Nephron (organoid): ENCODE data around the gene RHOBTB1.
A peak's percentile ranks its signal among the peaks of the same experiment; 100 is the strongest.

Experiments
- H3K27ac Mint-ChIP-seq, 3 experiments: 2 replicates each; pipeline ENCODE4 v1.8.0; 2020; ENCODE audit warnings: mixed read lengths in 3 of 3, mild to moderate bottlenecking in 2 of 3, moderate library complexity in 1 of 3
- H3K27me3 Mint-ChIP-seq: 2 replicates; pipeline ENCODE4 v1.8.0; 2021; ENCODE audit warnings: low read depth, mild to moderate bottlenecking, moderate library complexity, mixed read lengths
- H3K36me3 Mint-ChIP-seq: 2 replicates; pipeline ENCODE4 v1.8.0; 2020; ENCODE audit warnings: low read depth, mixed read lengths
- H3K4me1 Mint-ChIP-seq: 2 replicates; pipeline ENCODE4 v1.8.0; 2020; ENCODE audit warnings: mixed read lengths
- H3K4me3 Mint-ChIP-seq, 3 experiments: 2 replicates each; pipeline ENCODE4 v1.8.0; 2020; ENCODE audit warnings: mild to moderate bottlenecking in 3 of 3, mixed read lengths in 3 of 3, moderate library complexity in 2 of 3
- H3K9me3 Mint-ChIP-seq: 2 replicates; pipeline ENCODE4 v1.8.0; 2020; ENCODE audit warnings: mixed read lengths
- TF ChIP-seq, protein P1 (sequence below), 3 experiments: fragments of 200-600 bp; sonication (generic); IDR thresholded peaks; one replicate each; pipeline ENCODE4 v1.5.0; 2021; ENCODE audit warnings: antibody characterized with exemption in 3 of 3; ENCODE audit not compliant: unreplicated experiment in 3 of 3

The RHOBTB1 gene

DNA sequence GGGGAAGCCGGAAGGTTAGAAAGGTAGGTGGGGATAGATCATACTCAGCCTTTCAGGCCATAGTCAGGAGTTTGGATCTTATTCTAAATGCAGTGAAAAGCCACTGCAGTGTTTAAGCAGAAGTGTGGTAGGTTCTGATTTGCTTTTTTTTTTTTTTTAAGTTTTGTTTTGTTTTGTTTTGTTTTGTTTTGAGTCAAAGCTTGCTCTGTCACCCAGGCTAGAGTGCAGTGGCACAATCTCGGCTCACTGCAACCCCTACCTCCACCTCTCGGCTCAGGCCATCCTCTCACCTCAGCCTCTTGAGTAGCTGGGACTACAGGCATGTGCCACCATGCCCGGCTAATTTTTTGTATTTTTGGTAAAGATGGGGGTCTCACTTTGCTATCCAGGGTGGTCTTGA is 23.5 kb downstream of the RHOBTB1 start:
- Mint-ChIP-seq H3K27ac (no peak overlapping the region), H3K4me1 (peaks cover 11% of the 10 kb centered on the region)
- TF ChIP-seq, protein P1, sequence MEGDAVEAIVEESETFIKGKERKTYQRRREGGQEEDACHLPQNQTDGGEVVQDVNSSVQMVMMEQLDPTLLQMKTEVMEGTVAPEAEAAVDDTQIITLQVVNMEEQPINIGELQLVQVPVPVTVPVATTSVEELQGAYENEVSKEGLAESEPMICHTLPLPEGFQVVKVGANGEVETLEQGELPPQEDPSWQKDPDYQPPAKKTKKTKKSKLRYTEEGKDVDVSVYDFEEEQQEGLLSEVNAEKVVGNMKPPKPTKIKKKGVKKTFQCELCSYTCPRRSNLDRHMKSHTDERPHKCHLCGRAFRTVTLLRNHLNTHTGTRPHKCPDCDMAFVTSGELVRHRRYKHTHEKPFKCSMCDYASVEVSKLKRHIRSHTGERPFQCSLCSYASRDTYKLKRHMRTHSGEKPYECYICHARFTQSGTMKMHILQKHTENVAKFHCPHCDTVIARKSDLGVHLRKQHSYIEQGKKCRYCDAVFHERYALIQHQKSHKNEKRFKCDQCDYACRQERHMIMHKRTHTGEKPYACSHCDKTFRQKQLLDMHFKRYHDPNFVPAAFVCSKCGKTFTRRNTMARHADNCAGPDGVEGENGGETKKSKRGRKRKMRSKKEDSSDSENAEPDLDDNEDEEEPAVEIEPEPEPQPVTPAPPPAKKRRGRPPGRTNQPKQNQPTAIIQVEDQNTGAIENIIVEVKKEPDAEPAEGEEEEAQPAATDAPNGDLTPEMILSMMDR (IDR thresholded peaks at IDR 0.05; ENCODE audit: unreplicated experiment in 3 of 3) = no peak

DNA sequence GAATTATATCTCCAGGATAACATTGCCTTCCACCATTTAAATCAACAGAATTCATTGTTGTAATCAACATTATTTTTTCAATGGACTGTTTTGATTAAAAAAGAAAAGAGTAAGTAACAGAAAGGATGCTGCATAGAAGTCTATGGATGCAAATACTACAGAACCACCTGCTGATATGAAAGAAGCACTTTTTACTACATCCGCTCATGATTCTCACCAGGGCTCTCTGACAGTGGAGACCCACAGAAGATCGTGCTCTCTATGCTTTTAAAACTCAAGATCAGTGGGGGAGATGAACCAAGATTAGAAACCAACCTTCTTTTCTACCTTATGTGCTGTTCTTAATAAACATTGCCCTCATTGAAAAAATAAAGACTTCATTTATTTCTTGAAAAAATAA is 24.4 kb downstream of the RHOBTB1 start:
- Mint-ChIP-seq H3K4me1 (peaks cover 20% of the 10 kb centered on the region), H3K27ac (peak overlapping the region in 1 of 3 experiments; percentile 12), H3K9me3 (peaks cover 9% of the 10 kb centered on the region), H3K36me3 (peaks cover 83% of the 10 kb centered on the region), H3K27me3 (no peaks in the 10 kb centered on the region), H3K4me3 (no peak overlapping the region)
- TF ChIP-seq, protein P1 (IDR thresholded peaks at IDR 0.05; ENCODE audit: unreplicated experiment in 3 of 3) = no peak

More for the DNA sequence above, 23.5 kb downstream of the RHOBTB1 start:
- Mint-ChIP-seq H3K4me3 (no peak overlapping the region), H3K27me3 (no peaks in the 10 kb centered on the region), H3K9me3 (peaks cover 9% of the 10 kb centered on the region), H3K36me3 (peaks cover 83% of the 10 kb centered on the region)

DNA sequence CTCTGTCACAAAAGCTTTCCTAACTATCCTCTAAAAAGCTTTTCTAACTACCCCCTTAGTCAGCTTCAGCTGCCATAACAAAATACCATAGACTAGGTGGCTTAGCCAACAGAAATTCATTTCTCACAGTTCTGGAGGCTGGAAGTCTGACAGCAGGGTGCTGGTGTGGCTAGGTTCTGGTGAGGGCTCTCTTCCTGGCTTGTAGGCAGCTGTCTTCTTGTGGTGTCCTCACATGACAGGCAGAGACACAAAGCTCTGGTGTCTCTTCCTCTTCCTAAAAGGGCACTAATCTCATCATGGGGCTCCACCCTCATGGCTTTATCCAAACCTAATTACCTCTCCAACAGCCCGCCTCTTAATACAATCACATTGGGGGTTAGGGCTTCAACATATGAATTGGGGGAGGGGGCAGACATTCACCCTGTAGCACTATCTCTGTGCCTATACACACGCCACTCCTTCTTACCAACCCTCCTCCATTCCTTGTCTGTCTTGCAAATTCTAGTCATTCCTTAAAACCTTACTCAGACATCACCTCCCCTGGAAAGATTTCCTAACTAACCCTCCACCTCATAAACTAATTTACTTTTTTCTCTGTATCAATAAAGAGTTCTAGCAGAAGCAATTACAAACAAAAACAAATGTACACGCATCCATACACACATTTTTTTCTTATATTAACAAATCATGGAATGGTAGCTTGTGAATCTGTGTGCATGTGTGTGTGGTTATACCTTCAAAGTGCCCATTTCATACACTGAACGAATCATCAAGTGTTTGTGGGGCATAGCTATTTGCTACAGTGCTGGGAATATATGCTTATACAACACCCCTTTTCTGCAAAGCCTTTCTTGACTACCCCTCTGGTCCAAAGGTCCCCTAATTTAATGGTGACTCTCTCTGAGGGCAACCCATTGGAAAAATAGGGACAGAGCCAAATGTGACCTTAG is 26.4 kb downstream of the RHOBTB1 start:
- TF ChIP-seq, protein P1 (IDR thresholded peaks at IDR 0.05; ENCODE audit: unreplicated experiment in 3 of 3) = no peak
- no peak overlapping the region for H3K4me3 Mint-ChIP-seq
- H3K27ac Mint-ChIP-seq = no peak overlapping the region

DNA sequence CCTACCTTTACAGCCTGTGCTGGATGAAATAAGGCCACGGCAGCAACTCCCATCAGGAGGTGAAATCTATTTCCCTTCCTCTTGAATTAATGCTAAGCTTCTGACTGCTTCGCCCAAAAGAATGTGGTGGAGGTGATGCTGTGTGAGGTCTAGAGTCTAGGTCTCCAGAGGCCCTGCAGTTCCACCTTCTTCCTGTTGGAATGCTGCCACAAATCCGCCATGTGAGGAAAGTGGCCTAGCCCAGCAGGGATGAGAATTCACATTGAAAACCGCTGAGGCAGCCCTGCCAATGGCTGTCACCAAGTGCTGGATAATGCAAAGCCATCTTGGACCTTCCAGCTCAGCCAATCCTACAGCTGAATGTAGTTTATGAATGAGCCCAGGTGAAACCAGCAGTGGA is 28.0 kb downstream of the RHOBTB1 start:
- peak overlapping the region; percentile 19 to 60 (median 34) for H3K27ac Mint-ChIP-seq
- H3K27me3 Mint-ChIP-seq = no peaks in the 10 kb centered on the region
- peaks cover 6% of the 10 kb centered on the region for H3K9me3 Mint-ChIP-seq
- H3K4me3 Mint-ChIP-seq = no peak overlapping the region
- H3K36me3 Mint-ChIP-seq = peaks cover 74% of the 10 kb centered on the region
- TF ChIP-seq, protein P1 (IDR thresholded peaks at IDR 0.05; ENCODE audit: unreplicated experiment in 3 of 3) = no peak
- peaks cover 25% of the 10 kb centered on the region for H3K4me1 Mint-ChIP-seq

More for the DNA sequence above, 26.4 kb downstream of the RHOBTB1 start:
- H3K9me3 Mint-ChIP-seq = peaks cover 6% of the 10 kb centered on the region
- no peaks in the 10 kb centered on the region for H3K27me3 Mint-ChIP-seq
- H3K36me3 Mint-ChIP-seq = peaks cover 78% of the 10 kb centered on the region
- peaks cover 32% of the 10 kb centered on the region for H3K4me1 Mint-ChIP-seq

DNA sequence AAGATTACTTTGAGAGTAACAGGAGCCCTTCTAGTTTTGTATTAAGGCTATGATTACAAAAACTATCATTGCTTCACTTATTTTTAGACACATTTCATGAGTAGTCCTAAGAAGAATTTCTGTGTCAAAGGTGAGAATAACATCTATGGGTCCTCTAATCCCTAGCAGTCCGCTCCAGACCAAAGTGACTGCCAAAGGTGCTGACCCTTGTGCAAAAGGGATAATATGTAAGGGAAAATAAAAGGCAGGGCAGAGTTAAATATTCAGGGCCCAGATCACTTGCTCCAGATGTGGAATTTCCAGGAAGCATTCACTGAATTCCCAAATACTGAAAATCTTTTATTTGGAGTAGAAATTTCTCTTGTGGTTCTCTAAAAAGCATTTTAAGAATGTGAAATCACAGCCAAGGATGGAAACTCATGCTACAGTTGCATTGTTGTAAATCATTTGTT is 29.3 kb downstream of the RHOBTB1 start:
- TF ChIP-seq, protein P1 (IDR thresholded peaks at IDR 0.05; ENCODE audit: unreplicated experiment in 3 of 3) = no peak
- Mint-ChIP-seq H3K9me3 (peaks cover 6% of the 10 kb centered on the region), H3K27ac (peak overlapping the region; percentile 19 to 42 (median 40)), H3K36me3 (peaks cover 77% of the 10 kb centered on the region), H3K27me3 (no peaks in the 10 kb centered on the region), H3K4me3 (no peak overlapping the region), H3K4me1 (peaks cover 25% of the 10 kb centered on the region)
